GM04503 (cell line): ENCODE measurements around the gene TRAF4.
"Not testable (repeated sequence)": the region's sequence is repeated elsewhere in the genome, so short reads cannot be mapped to it uniquely, and the experiment has no call there.

Source experiments
- DNase-seq: peaks from one replicate; pipeline ENCODE4 v3.0.0-alpha.2; 2012; ENCODE audit warnings: low read depth

TRAF4 gene

DNA sequence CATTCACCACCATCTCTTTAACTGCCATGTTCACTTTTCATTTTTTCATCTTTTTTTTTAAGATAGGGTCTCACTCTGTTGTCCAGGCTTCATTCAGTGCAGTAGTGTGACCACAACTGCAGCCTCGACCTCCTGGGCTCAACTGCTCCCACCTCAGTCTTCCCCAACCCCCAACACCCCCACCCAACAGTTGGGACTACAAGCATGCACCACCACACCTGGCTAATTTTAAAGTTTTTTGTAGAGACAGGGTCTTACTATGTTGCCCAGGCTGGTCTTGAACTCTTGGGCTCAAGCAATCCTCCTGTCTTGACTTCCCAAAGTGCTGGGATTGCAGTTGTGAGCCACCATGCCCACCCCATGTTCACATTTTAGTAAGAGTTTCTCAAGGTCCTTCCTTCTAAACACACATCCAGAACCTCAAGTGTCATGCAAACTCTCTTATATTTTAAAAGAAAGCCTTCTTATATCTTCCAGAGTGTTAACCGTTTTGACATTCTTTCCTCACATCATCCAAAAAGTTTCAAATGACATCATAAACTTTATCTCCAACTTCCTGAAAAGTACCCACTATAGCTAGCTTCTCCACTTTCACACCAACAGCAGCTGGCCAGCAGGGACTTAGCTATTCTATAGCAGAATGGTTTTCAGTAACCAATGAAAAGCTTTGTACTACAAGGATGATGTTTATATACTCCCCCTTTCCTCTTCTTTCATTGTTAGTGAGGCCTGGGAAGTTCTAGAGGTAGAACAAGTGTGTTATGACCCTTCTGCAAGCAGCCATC, 49.3 kb downstream of the TRAF4 start:
- DNase-seq, result no peak

DNA sequence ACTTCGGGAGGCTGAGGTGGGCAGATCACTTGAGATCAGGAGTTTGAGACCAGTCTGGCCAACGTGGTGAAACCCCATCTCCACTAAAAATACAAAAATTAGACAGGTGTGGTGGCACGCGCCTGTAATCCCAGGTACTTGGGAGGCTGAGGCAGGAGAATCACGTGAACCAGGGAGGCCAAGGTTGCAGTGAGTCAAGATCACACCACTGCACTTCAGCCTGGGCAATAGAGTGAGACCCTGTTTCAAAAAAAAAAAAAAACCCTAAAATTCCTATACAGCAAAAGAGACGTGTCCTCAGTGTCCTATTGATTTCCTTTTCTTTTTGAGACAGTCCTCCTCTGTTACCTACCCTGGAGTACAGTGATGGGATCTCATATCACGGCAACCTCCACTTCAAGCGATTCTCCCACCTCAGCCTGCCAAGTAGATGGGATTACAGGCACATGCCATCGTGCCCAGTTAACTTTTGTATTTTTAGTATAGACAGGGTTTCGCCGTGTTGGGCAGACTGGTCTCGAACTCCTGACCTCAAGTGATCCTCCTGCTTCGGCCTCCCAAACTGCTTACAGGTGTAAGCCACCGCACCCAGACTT, 51.1 kb downstream of the TRAF4 start:
- DNase-seq, result not testable (repeated sequence)

DNA sequence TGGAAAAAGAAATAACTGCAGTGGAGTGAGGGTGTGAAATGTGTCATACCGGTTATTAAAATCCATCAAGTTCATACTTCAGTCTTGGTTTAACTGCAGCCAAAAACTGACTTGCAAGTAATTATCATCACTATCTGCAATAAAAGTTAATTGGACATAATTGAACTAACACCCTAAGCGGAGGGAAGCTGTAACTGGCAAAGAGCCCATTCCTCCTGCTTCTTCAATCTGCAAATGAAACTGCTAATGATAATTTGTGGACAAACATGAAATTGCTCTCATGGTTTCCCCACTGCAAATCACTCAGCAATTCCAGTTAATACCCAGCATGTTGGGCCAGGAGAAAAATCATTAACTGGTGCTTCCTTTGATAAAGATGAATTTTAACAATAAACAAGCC, 52.3 kb downstream of the TRAF4 start:
- no peak for DNase-seq
